NCI-H748 (cell line): ENCODE data around the gene PKHD1.

Source experiments
- DNase-seq: peaks from one replicate; lab custom pipeline; 2025; ENCODE audit not compliant: unreplicated experiment; lab: John Stamatoyannopoulos, UW

Gene PKHD1

DNA sequence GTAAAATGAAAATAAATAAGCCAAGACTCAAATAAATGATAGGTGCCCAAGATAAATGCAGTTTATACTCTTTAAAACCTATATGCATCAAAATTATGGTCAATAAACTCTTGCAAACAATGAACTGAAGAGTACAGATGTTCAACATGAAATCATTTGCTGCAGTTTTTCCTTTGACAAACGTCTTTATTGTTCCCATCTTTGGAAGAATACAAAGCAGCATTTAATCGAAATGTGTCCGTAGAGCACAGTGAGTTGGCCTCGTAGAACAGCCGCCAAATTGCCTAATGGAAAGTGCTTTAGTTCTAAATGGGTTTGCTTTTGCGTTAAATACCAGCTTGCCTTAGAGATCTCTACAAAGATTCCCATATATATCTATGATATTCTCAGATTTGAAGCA is 447.4 kb downstream of the PKHD1 start:
- no peak for DNase-seq

DNA sequence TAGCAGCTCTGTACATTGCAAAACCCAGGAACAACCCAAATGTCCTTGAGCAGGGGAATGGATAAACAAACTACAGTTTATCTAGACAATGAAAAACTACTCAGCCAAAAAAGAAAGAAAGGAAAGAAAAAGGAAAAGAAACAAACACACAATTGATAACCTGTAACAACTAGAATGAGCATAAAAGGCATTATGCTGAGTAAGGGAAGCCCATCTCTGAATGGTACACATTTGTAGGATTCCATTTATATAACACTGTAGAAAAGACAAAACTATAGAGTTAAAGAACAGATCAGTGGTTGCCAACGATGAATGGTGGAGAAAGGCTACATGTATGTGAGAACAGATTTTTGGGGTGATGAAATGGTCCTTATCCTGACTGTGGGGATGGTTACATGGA is 454.0 kb downstream of the PKHD1 start:
- no peak for DNase-seq

DNA sequence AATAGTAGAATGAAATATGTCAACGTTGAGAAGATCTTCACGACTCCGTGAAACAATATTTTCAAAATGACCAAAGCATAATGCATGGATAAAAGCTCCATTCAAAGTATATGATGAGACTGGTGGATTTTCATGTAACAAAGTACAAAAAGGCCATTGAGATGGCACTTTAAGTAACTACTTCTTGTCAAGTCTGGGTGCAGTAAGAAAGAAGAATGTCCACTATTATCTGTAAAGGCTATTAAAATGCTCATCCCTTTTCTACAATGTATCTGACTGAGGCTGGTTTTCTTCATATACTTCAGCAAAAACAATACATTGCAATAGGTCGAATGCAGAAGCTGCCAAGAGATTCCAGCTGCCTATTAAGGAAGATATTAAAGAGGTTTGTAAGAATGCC is 457.4 kb downstream of the PKHD1 start:
- DNase-seq: no peak

DNA sequence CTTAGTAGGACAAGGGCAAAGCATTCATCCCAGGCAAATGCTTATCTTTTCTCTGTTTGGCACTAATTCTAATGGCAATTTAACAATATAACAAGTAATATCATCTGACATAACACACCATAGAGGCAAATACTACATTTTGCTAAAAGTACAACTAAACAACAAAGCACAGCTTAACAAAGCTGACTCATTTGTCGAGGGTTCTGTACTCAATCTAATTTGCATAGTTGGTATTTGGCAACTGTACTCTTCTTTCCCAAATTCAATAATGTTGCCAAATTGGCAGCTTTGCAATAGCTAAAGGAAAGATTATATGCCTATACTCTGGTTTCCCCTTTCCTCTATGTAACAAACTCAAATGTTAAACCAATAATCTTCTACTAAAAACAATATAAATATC is 461.0 kb downstream of the PKHD1 start:
- DNase-seq: no peak

DNA sequence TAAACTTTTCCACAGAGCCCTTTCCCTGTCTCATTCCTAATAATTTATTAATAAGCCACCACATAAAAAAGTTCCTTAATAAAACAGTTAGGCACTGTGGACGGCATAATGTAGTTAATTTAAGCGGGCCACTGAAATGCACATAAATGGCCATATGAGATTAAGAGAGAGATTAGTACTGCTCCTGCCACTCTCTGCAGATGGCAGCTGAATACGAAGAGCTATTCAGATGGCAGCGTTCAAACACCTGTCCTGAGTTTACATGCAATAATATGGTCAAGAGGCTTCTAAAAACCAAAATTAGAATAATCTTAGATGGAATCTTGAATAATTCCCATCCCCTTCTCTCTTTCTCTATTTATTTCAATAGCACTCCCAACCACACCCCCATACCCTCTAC is 461.8 kb downstream of the PKHD1 start:
- DNase-seq: no peak

DNA sequence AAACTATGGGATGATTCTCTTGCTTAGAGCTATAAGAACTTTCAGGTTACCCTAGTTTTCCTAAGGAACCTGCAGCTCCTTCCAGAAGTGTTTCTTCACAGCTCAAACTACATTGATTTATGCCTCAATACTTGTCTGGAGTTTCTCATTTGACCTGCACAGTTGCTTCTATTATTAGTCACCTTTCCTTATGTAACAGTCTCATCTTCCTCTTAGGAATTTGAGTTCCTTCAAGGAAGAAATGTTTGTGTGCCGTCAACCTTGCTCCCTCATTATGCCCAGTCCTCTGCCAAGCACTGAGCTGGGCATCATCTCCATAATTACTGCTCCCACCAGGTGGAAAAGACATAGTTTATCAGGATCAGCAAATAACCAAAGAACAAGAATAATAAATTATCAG is 466.4 kb downstream of the PKHD1 start:
- no peak for DNase-seq

DNA sequence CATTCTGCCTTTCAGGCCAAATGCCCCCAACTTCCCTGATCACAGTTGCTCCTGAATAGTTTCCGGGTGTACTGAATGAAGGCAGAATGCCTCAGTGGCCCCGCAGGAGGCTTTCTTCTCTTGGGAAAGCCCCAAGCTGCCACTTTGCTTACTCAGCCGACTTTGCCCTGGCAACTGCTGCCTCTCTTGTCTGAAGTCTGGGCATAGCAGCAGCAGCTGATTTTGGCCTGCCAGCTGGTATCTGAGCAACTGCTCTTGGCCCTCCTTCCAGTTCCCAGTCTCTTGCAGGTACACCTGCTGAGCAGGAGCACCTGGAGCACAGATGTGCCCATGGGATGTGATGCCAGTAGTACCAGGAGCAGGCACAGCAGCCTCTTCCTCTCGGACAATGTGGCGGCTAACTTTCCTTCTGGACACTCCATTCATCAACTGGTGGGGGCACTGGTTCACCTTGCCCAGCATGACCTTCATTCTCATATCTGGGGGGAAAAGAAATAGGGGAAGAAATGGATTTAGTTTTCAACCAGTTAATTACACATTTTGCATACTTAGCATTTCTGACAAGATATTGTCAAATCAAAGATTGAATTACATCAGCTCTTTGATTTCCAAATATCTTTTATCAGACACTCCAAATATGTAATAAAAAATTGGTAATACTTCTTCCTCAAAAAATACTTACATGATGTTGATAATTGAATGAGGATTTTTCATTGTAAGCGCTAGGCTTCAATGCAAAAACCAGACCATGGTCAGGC is 468.2 kb downstream of the PKHD1 start:
- no peak for DNase-seq

DNA sequence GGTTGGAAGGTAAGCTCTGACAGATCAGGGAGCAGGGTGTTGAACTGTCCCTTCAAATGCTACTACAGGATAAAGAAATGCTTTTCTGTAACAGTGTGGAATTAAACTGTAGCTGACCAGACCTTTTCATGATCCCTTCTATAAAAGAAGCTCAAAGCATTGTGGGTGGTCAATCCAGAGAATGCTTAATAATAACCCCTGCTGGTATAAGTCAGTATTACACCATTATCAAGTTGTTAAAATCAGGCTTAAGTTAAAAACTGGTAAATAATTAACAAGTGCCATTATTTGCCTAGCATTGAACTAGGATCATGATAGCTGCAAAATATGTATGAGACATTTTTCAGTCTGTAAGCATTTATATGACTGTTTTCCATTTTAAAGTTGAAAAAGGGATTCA is 468.9 kb downstream of the PKHD1 start:
- DNase-seq: peak; percentile 15

DNA sequence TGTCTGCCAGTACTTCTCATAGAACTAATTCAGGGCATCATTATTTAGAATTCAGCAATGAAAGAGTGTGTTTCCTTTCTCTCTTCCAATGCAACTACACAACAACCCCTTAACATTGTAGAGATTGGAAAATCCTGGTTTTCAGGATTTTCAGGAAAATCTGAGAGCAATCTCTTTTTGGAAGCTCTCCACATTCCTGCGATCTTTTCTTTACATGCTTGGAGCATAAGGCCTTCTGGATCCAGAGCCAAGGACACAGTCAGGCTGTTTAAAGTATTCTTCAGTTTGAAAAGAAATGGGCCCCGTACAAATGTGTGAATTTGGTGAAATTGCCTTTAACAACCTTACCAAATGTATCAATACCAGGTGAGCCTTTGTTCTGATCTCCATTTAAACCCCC is 469.7 kb downstream of the PKHD1 start:
- no peak for DNase-seq

DNA sequence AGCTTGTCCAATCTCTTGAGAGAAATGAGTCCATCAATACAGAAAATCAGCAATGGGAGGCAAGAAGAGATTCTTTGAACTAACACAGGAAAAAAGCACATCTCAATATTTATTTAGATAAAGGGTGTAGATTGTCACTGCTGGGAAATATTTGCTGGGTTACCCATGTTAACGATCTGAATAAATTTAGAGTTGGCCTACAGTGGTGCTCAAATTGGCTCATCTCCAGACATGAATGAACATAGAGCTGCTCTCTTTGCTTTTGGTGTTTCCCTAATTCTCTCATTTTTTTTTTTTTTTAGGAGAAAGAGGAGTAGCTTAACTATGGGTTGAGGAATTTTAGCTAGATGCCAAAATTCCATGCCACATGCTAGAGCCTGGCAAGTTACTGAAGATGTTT is 471.2 kb downstream of the PKHD1 start:
- no peak for DNase-seq

DNA sequence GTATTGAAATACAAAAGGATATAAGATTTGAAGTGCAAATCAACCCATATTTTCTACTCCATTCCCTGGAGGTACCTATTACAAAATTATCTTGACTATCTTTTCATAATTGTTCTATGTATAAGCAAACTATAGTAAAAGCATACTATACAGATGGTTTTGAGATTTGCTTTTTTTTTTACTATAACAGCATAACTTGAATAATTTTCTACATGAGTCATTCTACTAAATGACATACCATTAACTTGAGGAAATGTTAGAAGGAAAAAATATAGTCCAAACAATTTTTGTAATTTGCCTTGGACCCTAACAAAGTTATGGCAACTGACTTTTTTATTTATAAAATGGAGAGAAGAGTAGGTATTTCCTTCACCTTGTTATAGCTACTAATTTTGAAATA is 472.7 kb downstream of the PKHD1 start:
- no peak for DNase-seq

DNA sequence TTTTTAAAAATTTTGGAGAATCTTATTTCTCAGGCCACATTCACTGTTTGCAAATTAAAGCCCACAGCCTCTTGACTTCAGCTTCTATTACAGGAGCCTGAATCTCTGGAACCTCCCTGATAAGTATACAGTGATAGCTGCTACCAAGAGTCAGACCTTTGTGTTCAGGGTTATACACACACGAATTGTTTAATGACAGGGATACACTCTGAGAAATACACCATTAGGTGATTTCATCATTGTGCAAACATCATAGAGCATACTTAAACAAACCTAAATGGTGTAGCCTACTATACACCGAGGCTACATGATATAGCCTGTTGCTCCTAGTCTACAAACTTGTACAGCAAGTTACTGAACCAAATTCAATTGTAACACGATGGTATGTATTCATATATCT is 473.9 kb downstream of the PKHD1 start:
- peak; percentile 90 for DNase-seq

DNA sequence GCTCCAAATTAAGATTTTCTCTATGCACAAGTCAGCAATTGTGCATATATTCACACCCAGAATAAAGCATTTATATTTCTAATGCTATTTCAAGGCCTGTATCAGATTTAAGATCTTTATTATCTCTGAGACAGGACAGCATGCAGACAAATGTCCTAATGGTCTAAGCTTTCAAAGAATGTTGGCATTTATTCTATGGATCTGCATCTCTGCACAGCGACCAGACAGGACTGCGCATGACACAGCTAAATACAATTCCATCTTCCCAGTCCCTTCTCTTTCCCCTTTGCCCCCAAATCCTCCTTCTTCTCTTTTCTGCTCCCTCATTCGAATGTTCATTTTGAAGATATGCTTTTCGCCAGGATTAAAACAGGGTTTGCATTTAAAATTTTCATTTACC is 478.5 kb downstream of the PKHD1 start:
- no peak for DNase-seq

DNA sequence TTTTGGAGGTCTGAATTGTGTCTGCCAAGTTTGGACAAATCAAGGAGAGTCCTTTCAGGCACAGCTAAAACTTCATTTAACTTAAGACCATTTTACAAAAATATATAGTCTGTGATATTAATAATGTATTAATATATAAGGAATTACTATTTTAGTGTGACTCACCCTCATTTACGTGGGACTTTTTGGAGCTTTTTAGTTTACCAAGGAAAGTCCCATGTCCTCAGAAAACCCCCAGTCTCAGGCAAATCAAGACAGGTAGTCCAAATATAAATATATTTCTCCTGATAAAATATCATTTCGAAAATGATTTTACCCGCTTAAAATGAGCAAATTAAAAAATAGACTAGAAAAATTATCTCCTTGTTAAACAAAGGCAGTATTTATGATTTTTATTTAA is 479.0 kb downstream of the PKHD1 start:
- DNase-seq: no peak

DNA sequence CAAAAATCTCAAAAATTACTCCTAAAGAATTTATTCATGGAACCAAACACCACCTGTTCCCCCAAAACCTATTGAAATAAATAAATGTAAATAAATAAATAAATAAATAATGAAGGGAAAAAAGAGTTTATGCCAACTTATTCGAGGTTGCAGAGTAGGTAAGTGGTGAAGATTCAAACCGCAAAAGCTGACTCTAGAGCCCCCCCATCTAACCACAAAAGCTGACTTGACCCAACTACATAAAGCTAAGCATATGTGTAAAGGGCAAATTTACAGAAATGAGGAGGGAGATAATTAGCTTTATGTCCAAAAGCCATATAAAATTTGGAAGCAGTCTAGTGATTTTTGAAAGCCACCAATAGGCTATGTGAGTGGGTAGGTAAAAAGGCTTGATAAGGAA is 486.9 kb downstream of the PKHD1 start:
- no peak for DNase-seq

DNA sequence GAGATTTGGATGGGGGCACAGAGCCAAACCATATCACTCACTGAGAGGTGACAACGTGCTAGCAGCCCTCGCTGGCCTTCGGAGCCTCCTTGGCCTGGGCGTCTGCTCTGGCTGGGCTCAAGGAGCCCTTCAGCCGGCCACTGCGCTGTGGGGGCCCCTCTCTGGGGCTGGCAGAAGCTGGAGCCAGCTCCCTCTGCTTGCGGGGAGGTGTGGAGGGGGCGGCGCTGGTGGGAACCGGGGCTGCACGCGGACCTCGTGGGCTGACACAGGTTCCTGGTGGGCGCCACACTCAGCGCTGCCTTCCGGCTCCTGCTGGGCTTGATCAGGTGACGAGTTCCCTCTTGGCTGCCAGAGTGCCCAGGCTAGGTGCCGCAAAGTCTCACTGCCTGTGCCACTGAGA is 489.2 kb downstream of the PKHD1 start:
- DNase-seq: no peak

DNA sequence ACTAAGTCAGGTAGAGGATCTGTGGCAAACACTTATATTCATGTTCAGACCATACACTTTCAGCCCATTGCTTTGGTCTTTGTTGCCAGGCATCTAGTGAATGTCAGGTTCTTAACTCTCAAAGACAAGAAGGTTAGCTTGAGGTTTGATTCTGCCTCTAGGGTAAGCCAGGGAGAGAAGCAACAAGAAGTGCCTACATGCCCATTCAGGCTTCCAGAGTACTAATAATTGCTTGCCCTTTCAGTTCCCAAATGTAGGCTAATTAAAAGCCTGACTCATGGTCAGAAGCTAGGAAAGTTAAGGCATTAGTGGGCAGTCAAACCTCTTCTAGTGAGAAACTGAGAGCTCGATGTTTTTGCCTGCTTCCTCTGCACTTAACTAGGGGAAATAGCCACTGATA is 492.4 kb downstream of the PKHD1 start:
- no peak for DNase-seq

DNA sequence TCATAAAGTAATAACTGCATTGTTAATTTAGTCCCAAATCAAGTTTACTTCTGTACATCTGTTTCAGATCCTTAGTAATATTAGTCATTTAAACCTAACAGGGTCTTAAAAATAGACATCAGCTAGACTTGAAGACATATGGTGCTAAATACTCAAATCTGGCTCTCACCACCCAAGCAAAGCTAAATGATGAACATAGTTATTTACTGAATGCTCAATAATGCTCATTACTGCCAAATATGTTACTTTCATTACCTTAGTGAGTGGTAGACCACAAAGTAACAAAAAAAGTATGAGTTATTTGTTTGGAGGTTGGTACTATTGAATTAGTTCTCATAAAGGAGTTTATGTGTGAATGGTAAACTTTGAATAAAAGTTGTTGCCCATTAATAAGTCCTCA is 502.1 kb downstream of the PKHD1 start:
- DNase-seq: no peak

DNA sequence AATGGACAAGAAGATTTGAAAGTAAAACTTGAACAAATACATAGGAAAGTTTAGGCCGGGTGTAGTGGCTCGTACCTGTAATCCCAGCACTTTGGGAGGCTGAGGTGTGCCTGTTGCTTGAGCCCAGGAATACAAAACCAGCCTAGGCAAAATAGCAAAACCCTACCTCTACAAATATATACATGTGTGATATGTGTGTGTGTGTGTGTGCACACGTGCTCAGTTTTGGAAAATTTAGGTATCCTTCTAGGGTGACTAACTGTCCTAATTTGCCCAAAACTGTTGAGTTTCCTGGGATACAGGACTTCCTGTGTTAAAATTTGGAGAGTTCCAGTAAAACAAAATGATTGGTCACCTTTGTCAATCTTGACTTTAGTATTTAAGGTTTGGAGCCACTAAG is 503.2 kb downstream of the PKHD1 start:
- DNase-seq: no peak

DNA sequence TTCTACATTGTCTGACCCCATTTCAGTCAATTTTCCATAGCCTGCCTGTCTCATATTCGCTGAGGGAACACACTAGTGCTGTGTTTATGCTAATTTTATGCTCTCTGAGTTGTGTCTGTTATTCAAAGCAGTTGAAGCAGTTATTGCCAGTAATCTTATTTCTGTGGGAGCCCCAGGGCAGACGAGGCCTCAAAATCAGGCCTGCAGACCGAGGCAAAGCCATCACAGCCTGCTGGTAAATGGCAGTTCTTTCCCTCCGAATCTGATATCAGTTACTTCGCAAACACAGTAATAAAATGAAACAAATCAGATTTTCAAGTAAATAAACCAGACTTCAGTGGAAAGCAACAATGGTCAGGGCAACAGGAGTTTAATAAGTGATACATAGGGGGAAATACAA is 508.4 kb downstream of the PKHD1 start:
- no peak for DNase-seq

DNA sequence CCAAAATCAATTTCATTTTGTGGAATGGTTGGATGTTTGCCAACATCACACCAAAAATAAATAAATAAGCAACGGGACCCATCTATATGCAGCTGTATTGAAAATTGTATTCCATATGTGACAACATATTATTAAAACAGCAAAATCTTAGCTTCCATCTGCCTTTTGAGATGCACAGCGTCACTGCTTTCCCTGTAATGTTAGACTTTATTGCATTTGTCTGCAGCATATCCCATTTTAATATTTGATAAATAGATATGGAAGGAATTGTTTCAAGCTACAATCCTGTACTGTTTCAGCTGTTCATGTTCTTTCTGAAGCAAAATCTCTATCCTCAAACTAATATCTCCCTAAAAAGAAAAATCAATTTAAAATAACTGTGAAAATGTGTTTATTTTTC is 509.1 kb downstream of the PKHD1 start:
- DNase-seq: no peak

DNA sequence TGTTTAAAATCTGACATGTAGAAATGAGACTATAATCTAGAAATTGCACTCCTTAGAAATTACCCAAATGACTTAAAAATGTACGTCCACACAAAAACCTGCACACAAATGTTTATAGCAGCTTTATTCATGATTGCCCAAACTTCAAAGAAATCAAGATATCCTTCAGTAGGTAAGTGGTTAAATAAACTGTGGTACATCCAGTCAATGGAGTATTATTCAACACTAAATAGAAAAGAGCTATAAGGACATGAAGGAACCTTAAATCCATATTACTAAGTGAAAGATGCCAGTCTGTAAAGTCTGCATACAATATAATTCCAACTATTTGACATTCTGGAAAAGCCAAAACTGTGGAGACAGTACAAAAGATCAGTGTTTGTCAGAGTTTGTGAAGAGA is 513.4 kb downstream of the PKHD1 start:
- no peak for DNase-seq

DNA sequence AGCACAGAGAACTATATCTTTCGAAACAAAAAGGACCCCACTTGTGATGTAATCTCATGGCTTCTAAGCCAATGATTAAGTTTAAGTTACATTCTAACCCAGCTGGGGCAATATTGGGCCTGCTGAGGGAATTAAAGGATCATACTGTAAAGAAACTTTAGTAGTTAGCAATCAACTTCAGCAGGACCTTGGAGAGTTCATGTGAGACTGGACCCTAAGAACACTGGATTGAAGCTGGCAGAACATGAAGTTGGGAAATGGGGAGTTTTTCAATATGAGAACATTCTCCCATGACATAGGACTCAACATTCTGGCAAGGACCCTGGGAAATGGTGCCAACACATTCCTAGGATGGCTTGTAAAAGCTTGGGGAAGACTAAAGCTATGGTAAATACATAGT is 516.2 kb downstream of the PKHD1 start:
- DNase-seq: no peak
